IPS DF 4.7 (cell line): Measurements from ENCODE around the gene ANGPT4.

Source experiments
- DNase-seq: peaks from one replicate; pipeline ENCODE4 v3.0.0-alpha.2; 2013; ENCODE audit warnings: low spot score; ENCODE audit errors: extremely low read depth

Gene ANGPT4

GRCh38 chr20:916125-916799, at the start of gene ANGPT4:
Gene ANGPT4, minus strand, starts transcription at chr20:916334. Its CDS starts 120 bp downstream, at chr20:916214.
- DNase-seq = no peak

GRCh38 chr20:963795-964194, 47.7 kb upstream of the ANGPT4 start:
- DNase-seq = no peak

- no peak for DNase-seq
Measured at GRCh38 chr20:962683-963082, 46.5 kb upstream of the ANGPT4 start.

GRCh38 chr20:962223-962622, 46.1 kb upstream of the ANGPT4 start:
- no peak for DNase-seq

- DNase-seq = no peak
Measured at GRCh38 chr20:961768-962167, 45.6 kb upstream of the ANGPT4 start.

- no peak for DNase-seq
Measured at GRCh38 chr20:959996-960615, 44.0 kb upstream of the ANGPT4 start.

GRCh38 chr20:958936-959815, 43.0 kb upstream of the ANGPT4 start:
- DNase-seq = no peak

- no peak for DNase-seq
Measured at GRCh38 chr20:957544-957943, 41.4 kb upstream of the ANGPT4 start.

GRCh38 chr20:956330-956951, 40.3 kb upstream of the ANGPT4 start:
- no peak for DNase-seq

- no peak for DNase-seq
Measured at GRCh38 chr20:955656-956055, 39.5 kb upstream of the ANGPT4 start.

- no peak for DNase-seq
Measured at GRCh38 chr20:955111-955510, 39.0 kb upstream of the ANGPT4 start.

GRCh38 chr20:953742-954141, 37.6 kb upstream of the ANGPT4 start:
- DNase-seq = no peak

- DNase-seq = no peak
Measured at GRCh38 chr20:952196-952795, 36.2 kb upstream of the ANGPT4 start.

GRCh38 chr20:951384-952169, 35.4 kb upstream of the ANGPT4 start:
- no peak for DNase-seq

GRCh38 chr20:949717-950116, 33.6 kb upstream of the ANGPT4 start:
- no peak for DNase-seq

GRCh38 chr20:946826-947225, 30.7 kb upstream of the ANGPT4 start:
- DNase-seq = no peak

- DNase-seq = no peak
Measured at GRCh38 chr20:945841-946240, 29.7 kb upstream of the ANGPT4 start.

GRCh38 chr20:944774-945410, 28.8 kb upstream of the ANGPT4 start:
- DNase-seq = no peak

GRCh38 chr20:944148-944547, 28.0 kb upstream of the ANGPT4 start:
- no peak for DNase-seq

- DNase-seq = no peak
Measured at GRCh38 chr20:942611-943010, 26.5 kb upstream of the ANGPT4 start.
